ENCODE data around the gene SLC35F2.
A peak's percentile ranks its signal among the peaks of the same experiment; 100 is the strongest.
"Not testable (repeated sequence)": the region's sequence is repeated elsewhere in the genome, so short reads cannot be mapped to it uniquely, and the experiment has no call there.

The SLC35F2 gene, protein sequence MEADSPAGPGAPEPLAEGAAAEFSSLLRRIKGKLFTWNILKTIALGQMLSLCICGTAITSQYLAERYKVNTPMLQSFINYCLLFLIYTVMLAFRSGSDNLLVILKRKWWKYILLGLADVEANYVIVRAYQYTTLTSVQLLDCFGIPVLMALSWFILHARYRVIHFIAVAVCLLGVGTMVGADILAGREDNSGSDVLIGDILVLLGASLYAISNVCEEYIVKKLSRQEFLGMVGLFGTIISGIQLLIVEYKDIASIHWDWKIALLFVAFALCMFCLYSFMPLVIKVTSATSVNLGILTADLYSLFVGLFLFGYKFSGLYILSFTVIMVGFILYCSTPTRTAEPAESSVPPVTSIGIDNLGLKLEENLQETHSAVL

DNA sequence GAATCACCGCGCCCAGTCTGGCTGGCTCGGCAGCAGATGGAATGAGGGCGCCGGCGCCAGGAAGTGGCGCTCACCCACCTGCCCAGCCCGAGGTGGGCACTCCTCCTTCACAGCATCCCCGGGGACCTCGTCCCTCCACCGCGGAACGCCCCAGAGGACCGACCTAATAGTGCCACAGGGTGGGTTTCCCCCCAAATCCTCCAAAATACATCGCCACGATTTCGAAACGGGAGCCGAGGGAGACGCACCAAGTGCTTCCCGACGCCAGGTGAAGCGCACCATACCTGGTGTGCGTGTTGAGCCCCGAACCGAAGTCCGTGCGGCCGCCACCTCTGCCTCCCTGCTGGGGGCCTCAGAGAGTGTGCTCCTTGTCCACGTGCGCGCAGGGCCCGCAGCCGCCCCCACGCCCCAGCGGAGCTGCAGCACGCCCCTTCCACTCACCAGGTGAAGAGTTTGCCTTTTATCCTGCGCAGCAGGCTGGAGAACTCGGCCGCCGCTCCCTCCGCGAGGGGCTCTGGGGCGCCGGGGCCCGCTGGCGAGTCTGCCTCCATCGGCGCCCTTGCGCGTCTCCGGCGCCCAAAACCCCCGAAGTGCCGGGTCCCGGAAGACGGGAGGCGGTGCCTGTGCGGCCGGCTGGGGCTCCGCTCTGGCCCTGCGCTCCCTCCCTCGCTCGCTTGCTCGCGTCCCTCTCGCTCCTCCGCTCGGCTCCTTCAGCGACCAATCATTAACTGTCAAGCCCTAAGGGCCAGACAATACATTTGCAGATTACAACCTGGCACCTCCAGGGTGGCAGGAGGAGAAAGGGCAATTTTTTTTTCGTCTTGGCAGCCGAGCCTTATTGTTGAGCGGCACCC lies at the start of gene SLC35F2:
TSS of gene SLC35F2 (minus strand) at position 571 of the 854 bp plus-strand sequence. CDS start at position 551, 20 bp downstream.
- no peak for DNase-seq (ENCODE audit: low read depth, low spot score)

GRCh38 chr11:107908211-107908610 lies 49.6 kb upstream of the SLC35F2 start:
- no peak for DNase-seq (ENCODE audit: low read depth, low spot score)

GRCh38 chr11:107898270-107898669 lies 39.7 kb upstream of the SLC35F2 start:
- peak; percentile 28 for DNase-seq (ENCODE audit: low read depth, low spot score)

DNA sequence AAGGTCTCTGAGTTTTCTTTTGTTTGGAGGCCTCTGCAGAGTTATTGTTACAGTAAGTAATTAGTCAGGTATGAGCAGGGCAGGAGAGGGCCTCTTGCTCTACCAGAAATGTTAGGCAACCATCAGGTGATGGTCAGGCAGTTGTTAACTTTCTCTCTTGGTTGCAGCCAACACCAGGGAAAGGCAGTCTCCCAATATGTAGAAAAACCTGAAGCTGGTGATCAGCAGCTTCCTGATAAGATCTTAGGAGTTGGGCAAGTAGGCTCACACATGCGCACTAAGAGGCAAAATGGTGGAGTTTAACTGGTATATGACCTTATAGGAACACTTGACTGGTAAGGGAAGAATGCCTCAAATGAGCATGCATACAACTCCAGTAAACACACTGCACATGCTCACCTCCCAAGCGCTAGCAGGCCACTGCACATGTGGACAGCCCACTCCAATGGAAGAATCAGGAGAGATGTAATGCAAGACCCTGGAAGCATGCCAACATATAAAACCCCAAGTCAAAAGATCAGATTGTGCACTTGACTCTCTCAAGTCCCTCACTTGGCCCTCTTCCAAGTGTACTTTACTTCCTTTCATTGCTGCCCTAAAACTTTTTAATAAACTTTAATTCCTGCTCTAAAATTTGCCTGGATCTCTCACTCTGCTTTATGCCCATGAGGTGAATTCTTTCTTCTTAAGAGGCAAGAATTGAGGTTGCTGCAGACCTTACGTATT lies 23.7 kb upstream of the SLC35F2 start:
- no peak for DNase-seq (ENCODE audit: low read depth, low spot score)

DNA sequence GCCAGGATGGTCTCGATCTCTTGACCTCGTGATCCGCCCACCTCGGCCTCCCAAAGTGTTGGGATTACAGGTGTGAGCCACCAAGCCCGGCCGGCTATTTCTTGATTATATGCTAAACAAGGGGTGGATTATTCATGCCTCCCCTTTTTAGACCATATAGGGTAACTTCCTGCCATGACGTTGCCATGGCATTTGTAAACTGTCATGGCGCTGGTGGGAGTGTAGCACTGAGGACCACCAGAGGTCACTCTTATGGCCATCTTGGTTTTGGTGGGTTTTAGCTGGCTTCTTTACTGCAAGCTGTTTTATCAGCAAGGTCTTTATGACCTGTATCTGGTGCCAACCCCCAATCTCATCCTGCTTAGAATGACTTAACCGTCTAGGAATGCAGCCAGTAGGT lies 22.9 kb upstream of the SLC35F2 start:
- DNase-seq (ENCODE audit: low read depth, low spot score): not testable (repeated sequence)

DNA sequence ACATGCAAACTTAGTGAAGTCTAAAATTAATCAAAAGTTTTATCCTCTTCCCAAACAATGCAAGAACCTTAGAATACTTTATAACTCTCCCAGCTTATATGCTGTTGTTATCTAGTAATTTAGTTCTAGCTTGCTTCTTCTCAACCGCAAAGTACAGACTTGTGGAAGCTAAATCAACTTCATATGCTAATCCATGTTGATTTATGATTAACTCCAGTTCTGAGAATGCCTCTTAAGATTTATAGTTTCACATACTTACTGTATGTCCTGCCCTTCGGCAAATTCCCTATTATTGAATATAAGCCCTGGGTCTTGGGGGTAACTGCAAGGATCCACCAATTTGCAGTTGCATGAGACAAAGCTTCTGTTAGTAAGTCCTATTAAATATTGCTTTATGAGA lies 17.6 kb upstream of the SLC35F2 start:
- DNase-seq (ENCODE audit: low read depth, low spot score): no peak

GRCh38 chr11:107864591-107864990 lies 6.0 kb upstream of the SLC35F2 start:
- DNase-seq (ENCODE audit: low read depth, low spot score): no peak

- DNase-seq (ENCODE audit: low read depth, low spot score): no peak
Measured at GRCh38 chr11:107860688-107861087, 2.1 kb upstream of the SLC35F2 start.

DNA sequence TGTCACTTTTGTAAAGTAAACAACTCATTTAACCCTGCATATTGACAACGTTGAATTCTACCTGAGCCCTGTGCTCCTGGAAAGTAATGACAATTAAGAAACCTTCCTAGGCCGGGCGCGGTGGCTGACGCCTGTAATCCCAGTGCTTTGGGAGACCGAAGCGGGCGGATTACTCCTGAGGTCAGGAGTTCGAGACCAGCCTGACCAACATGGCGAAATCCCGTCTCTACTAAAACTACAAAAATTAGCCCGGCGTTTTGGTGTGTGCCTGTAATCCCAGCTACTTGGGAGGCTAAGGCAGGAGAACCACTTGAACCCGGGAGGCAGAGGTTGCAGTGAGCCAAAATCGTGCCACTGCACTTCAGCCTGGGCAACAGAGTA lies 1.6 kb upstream of the SLC35F2 start:
- DNase-seq (ENCODE audit: low read depth, low spot score): not testable (repeated sequence)

DNA sequence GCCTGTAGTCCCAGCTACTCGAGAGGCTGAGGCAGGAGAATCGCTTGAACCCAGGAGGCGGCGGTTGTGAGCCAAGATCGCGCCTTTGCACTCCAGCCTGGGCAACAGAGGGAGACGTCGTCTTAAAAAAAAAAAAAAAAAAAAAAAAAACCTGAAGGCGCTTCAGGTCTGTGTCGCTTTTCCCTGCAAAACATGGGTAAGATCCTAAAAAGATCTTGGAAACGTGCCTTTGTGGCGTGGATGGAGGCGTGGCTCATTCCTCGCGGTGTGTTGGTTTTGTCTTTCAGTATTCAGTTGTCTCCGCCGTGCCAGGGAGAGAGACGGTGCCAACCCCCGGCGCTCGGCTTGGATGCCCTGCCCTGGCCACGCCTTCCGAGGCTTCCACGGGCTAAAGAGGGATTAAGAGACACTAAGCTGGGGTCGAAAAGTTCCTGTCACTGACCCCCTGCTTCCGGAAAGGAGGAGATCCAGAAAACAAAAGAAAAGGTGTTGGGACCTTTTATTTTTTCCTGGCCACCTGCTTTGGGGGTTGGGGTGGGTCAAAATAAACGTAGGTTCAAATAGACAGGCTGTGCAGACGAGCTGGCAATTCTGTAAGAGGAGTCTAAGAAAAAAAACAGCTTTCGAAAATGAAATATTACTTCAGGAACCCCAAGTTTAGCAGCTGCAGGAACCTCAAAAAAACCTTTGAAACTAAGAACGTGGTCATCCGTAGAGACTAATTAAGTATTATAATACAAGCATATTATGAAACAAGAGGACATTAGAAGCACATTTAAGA lies 1.1 kb upstream of the SLC35F2 start:
- no peak for DNase-seq (ENCODE audit: low read depth, low spot score)

GRCh38 chr11:107857550-107858216 lies 904 bp downstream of the SLC35F2 start:
- no peak for DNase-seq (ENCODE audit: low read depth, low spot score)

DNA sequence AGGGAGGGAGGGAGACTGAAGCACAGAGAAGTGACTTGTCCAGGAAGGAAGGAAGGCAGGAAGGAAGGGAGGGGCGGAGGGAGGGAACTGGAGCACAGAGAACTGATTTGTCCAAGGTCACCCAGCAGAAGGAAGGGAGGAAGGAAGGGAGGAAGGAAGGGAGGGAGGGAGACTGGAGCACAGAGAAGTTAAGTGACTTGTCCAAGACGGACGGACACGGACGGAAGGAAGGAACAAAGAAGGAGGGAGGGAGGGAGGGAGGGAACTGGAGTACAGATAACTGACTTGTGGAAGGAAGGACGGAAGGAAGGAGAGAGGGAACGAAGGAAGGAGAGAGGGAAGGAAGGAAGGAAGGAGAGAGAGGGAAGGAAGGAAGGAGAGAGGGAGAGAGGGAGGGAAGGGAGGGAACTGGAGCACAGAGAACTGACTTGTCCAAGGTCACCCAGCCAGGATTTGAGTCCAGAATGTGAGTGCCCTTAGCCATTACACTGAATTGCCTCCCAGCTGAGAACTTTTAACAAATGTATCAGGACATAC lies 1.5 kb downstream of the SLC35F2 start:
- DNase-seq (ENCODE audit: low read depth, low spot score): no peak

DNA sequence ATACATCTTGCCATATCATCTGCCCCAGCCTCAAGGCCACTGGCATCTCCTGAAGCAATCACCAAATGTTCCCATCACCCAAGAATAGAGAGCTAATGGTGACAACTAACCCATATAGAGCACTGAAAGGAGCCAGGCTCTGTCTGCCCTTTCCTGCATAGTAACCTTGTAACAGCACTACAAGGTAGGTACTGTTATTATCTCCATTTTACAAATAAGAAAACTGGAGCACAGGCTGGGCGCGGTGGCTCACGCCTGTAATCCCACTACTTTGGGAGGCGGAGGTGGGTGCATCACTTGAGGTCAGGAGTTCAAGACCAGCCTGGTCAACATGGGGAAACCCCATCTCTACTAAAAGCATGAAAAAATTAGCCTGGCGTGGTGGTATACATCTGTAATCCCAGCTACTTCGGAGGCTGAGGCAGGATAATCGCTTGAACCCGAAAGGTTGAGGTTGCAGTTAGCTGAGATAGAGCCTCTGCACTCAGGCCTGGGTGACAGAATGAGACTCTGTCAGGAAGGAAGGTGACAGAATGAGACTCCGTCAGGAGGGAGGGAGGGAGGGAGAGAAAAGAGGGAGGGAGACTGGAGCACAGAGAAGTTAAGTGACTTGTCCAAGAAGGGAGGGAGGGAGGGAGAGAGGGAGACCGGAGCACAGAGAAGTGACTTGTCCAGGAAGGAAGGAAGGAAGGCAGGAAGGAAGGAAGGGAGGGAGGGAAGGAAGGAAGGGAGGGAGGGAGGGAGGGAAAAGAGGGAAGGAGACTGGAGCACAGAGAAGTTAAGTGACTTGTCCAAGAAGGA lies 2.2 kb downstream of the SLC35F2 start:
- DNase-seq (ENCODE audit: low read depth, low spot score): no peak

DNA sequence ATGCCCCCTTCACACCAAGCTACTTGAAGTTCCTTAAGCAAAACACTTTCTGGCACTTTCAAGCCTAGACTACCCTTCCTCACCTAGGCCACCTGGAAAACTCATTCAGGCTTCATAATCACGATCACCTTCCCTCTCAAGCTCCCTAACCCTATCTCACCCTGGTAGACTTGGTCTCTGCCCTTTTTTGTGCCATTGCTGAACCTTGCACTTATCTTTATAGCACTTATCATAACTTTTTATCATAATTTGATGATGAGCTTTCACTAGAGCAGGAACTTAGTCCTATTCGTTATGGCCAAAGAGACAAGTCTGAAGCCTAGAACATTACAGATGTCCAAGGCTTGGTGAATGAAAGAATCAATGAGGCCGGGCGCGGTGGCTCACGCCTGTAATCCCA lies 5.5 kb downstream of the SLC35F2 start:
- DNase-seq (ENCODE audit: low read depth, low spot score): no peak

- no peak for DNase-seq (ENCODE audit: low read depth, low spot score)
Measured at GRCh38 chr11:107851704-107852310, 6.8 kb downstream of the SLC35F2 start.

GRCh38 chr11:107849790-107850189 lies 8.8 kb downstream of the SLC35F2 start:
- DNase-seq (ENCODE audit: low read depth, low spot score): no peak

DNA sequence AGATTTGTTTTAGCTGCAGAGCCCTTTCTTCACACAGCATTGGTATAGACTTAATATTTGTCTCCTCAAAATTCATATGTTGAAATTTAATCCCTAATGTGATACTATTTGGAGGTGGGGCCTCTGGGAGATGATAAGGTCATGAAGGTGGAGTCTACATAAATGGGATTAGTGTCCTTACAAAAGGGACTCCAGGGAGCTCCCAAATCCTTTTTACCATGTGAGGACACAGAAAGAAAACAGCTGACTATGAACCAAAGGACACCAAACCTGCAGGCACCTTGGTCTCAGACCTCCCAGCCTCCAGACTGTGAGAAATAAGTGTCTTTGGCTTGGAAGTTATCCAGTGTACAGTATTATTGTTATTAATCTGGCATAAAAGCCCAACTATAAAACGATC lies 10.2 kb downstream of the SLC35F2 start:
- DNase-seq (ENCODE audit: low read depth, low spot score): no peak

- no peak for DNase-seq (ENCODE audit: low read depth, low spot score)
Measured at GRCh38 chr11:107847184-107847583, 11.4 kb downstream of the SLC35F2 start.

DNA sequence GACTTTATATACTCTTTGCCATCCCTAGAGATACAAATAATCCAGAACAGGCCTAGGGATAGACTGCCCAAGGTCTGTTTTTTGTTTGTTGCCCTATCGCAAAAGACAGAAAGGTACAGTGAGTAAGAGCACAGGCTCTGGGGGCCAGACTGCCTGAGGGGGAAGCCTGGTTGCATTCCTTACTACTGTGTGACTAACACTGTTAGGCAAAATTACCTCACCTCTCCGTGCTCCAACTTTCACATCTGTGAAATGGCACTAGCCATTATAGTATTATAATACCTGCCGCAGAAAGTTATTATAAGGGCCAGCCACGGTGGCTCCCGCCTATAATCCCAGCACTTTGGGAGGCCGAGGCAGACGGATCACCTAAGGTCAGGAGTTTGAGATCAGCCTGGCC lies 14.5 kb downstream of the SLC35F2 start:
- no peak for DNase-seq (ENCODE audit: low read depth, low spot score)

Measured in smooth muscle cell of the brain vasculature (primary cell).